Testis (tissue), 2 donors: ENCODE results near the gene SIRT4.

Experiments
- CTCF ChIP-seq, 3 experiments: fragments of 450-650 bp in 2 of 3; fragments of 200-600 bp in 1 of 3; sonication (generic) in 1 of 3; IDR thresholded peaks; one replicate each; pipeline ENCODE4 v1.5.1; 2016 to 2019; ENCODE audit warnings: antibody characterized with exemption in 3 of 3, mild to moderate bottlenecking in 2 of 3, moderate library complexity in 1 of 3
- POLR2A ChIP-seq: fragments of 450-650 bp; IDR thresholded peaks from one replicate; pipeline ENCODE4 v1.6.1; 2017; ENCODE audit warnings: antibody characterized with exemption, mild to moderate bottlenecking, moderate library complexity

GRCh38 chr12:120353556-120354317 lies 51.6 kb downstream of the SIRT4 start:
- TF ChIP-seq POLR2A (no peak), CTCF (IDR thresholded peaks at IDR 0.05) (no peak)
